Mucosa of rectum (tissue), 2 donors: ENCODE results near the gene HINT2.
A peak's percentile ranks its signal among the peaks of the same experiment; 100 is the strongest.

Experiments used
- H3K27ac ChIP-seq, 2 donors: one replicate each; pipeline ENCODE4 v1.7.0; 2013; ENCODE audit warnings: inconsistent platforms in 2 of 2, low read depth in 2 of 2, low read length in 2 of 2
- H3K27me3 ChIP-seq, 2 donors: one replicate each; pipeline ENCODE4 v1.7.0; 2013; ENCODE audit warnings: low read length in 2 of 2; ENCODE audit not compliant: control insufficient read depth in 2 of 2, insufficient read depth in 2 of 2
- H3K36me3 ChIP-seq, 2 donors: one replicate each; pipeline ENCODE4 v1.7.0; 2013; ENCODE audit warnings: low read length in 2 of 2; ENCODE audit not compliant: control insufficient read depth in 2 of 2, insufficient read depth in 2 of 2
- H3K4me1 ChIP-seq, 2 donors: one replicate each; pipeline ENCODE4 v1.7.0; 2013; ENCODE audit warnings: low read length in 2 of 2, mild to moderate bottlenecking in 1 of 2; ENCODE audit not compliant: control insufficient read depth in 2 of 2, insufficient read depth in 2 of 2
- H3K4me3 ChIP-seq, 2 donors: one replicate each; pipeline ENCODE4 v1.7.0; 2013; ENCODE audit warnings: low read length in 2 of 2
- H3K9ac ChIP-seq, 2 donors: one replicate each; pipeline ENCODE4 v1.7.0; 2013; ENCODE audit warnings: low read length in 2 of 2, low read depth in 1 of 2, mild to moderate bottlenecking in 1 of 2
- H3K9me3 ChIP-seq, 2 donors: one replicate each; pipeline ENCODE4 v1.7.0; 2013; ENCODE audit warnings: low read length in 2 of 2; ENCODE audit not compliant: control insufficient read depth in 2 of 2
- donor health status: healthy.
- donor health status: Normal muscosa, but diverticular disease.

The HINT2 gene

GRCh38 chr9:35829084-35829763 is 14.4 kb upstream of the HINT2 start, which contains the start of gene TMEM8B:
Gene TMEM8B, plus strand, starts transcription at chr9:35829228. Its CDS starts 220 bp downstream, at chr9:35829448.
- no peaks in the 10 kb centered on the region for H3K36me3 ChIP-seq
- peak within 1 kb of the TSS; percentile 87 to 94 for H3K9ac ChIP-seq
- no peaks in the 10 kb centered on the region for H3K9me3 ChIP-seq
- peak within 1 kb of the TSS; percentile 85 to 92 for H3K4me3 ChIP-seq
- H3K27me3 ChIP-seq: no peaks in the 10 kb centered on the region
- H3K4me1 ChIP-seq: peaks cover 36% of the 10 kb centered on the region in 2 donors
- H3K27ac ChIP-seq: peak within 1 kb of the TSS; percentile 87

DNA sequence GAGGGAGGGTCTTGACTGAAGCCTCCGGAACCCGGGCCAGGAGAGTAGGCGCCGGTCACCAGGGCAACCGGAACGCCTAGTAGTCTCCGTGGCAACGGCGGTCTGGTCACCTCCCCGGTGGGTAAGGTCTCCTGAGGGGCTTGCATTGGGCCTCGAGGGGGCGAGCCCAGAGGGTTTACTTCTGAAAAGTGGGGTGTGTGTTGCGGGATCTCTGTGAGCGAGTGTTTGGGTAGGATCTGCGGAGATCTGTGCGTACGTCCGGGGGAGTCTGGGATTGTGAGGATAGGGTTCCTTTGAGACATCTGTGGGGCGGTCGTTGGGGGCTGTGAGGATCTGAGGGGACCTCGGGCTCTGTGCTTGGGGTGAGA is 13.9 kb upstream of the HINT2 start, which contains the start of gene FAM221B:
Gene FAM221B, minus strand, starts transcription at position 17 of the 368 bp plus-strand sequence. CDS start 2,571 bp downstream, outside the sequence.
- peak within 1 kb of the TSS; percentile 85 to 92 for H3K4me3 ChIP-seq
- H3K27ac ChIP-seq: peak within 1 kb of the TSS; percentile 87
- peaks cover 30 to 31% of the 10 kb centered on the region in 2 donors for H3K4me1 ChIP-seq
- no peaks in the 10 kb centered on the region for H3K9me3 ChIP-seq
- no peaks in the 10 kb centered on the region for H3K36me3 ChIP-seq
- H3K9ac ChIP-seq: peak within 1 kb of the TSS; percentile 87 to 94
- H3K27me3 ChIP-seq: no peaks in the 10 kb centered on the region

- Histone ChIP-seq H3K27ac (no peak overlapping the region), H3K4me1 (peaks cover 19 to 20% of the 10 kb centered on the region in 2 donors), H3K27me3 (no peaks in the 10 kb centered on the region)
Observed at GRCh38 chr9:35827486-35827885, 12.6 kb upstream of the HINT2 start.

GRCh38 chr9:35826071-35826701 is 11.3 kb upstream of the HINT2 start:
- no peak overlapping the region for H3K9ac ChIP-seq
- H3K9me3 ChIP-seq: no peaks in the 10 kb centered on the region
- H3K27me3 ChIP-seq: no peaks in the 10 kb centered on the region
- H3K36me3 ChIP-seq: no peaks in the 10 kb centered on the region
- no peak overlapping the region for H3K27ac ChIP-seq
- peaks cover 16 to 17% of the 10 kb centered on the region in 2 donors for H3K4me1 ChIP-seq
- peak overlapping the region in 1 of 2 donors; percentile 37 for H3K4me3 ChIP-seq

More at GRCh38 chr9:35827486-35827885, 12.6 kb upstream of the HINT2 start:
- no peaks in the 10 kb centered on the region for H3K36me3 ChIP-seq
- H3K9ac ChIP-seq: no peak overlapping the region
- H3K4me3 ChIP-seq: no peak overlapping the region
- H3K9me3 ChIP-seq: no peaks in the 10 kb centered on the region

DNA sequence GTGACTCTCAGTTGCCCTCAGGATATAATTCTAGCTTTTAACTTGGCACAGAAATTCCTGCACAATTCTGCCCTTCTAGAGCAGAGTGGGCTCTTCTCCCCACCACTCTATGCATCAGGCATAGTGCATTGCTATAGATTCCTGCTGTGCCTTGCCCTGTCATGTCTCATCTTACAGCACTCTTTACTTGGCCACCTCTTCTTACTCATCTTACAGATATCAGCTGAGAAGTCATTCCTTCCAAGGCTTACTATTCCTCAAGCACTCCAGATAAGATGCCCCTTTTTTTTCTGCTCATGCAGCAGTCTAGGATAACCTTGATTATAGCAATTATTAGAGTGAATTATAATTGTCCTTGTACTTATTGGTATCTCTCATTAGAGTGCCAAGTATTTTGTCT is 8.1 kb upstream of the HINT2 start:
- Histone ChIP-seq H3K27ac (no peak overlapping the region), H3K36me3 (no peaks in the 10 kb centered on the region), H3K4me1 (no peaks in the 10 kb centered on the region), H3K4me3 (no peak overlapping the region), H3K9me3 (no peaks in the 10 kb centered on the region), H3K27me3 (no peaks in the 10 kb centered on the region), H3K9ac (no peak overlapping the region)

GRCh38 chr9:35820076-35820475 is 5.2 kb upstream of the HINT2 start:
- H3K4me3 ChIP-seq: no peak overlapping the region
- no peaks in the 10 kb centered on the region for H3K4me1 ChIP-seq
- no peaks in the 10 kb centered on the region for H3K9me3 ChIP-seq
- no peak overlapping the region for H3K9ac ChIP-seq
- H3K27me3 ChIP-seq: no peaks in the 10 kb centered on the region
- no peaks in the 10 kb centered on the region for H3K36me3 ChIP-seq
- H3K27ac ChIP-seq: no peak overlapping the region

- no peak overlapping the region for H3K27ac ChIP-seq
- H3K4me3 ChIP-seq: no peak overlapping the region
- no peaks in the 10 kb centered on the region for H3K36me3 ChIP-seq
- H3K9me3 ChIP-seq: no peaks in the 10 kb centered on the region
- H3K27me3 ChIP-seq: no peaks in the 10 kb centered on the region
- no peak overlapping the region for H3K9ac ChIP-seq
- peaks cover 8 to 11% of the 10 kb centered on the region in 2 donors for H3K4me1 ChIP-seq
Observed at GRCh38 chr9:35818341-35818740, 3.5 kb upstream of the HINT2 start.

- peaks cover 13 to 23% of the 10 kb centered on the region in 2 donors for H3K4me1 ChIP-seq
- no peak overlapping the region for H3K9ac ChIP-seq
- no peak overlapping the region for H3K27ac ChIP-seq
- H3K36me3 ChIP-seq: no peaks in the 10 kb centered on the region
- no peaks in the 10 kb centered on the region for H3K9me3 ChIP-seq
- no peak overlapping the region for H3K4me3 ChIP-seq
- no peaks in the 10 kb centered on the region for H3K27me3 ChIP-seq
Observed at GRCh38 chr9:35816708-35817107, 1.9 kb upstream of the HINT2 start.

DNA sequence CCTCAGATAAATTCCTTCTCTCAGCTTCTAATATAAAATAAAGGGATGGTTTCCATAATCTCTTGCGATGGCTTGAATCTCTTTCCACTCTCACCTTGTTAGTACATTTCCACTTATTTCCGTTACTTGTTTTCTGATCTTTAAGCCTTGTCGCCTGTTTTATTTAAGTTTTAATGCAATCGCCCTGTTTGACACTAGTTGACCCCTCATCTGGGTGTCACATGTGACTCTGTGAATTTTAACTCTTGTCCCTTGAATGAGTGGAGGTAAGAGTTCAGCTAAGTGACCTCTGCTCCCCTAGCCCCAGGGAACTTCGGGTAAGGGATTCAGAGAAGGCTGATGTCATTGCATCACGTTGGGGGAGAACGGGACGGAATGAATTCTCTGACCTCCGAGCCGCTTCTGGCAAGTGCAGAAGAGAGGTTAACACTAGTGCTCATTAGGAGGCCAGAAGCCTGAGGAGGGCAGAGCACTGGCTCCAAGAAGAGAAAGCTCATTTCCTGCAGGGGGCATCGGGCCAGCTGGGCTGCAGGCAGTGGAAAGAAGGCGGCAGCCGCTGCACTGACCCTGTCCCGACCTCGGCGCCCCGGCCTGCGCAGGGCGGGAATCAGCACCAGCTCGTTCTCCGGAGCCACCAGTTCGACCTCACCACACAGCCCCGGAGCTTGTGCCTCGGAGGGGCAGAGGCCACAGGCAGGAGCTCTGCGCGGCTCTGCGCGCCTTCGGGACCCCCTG is 569 bp downstream of the HINT2 start:
- Histone ChIP-seq H3K4me3 (peak overlapping the region; percentile 83 to 91), H3K9ac (peak overlapping the region; percentile 94 to 96), H3K36me3 (peaks cover 0 to 7% of the 10 kb centered on the region in 2 donors), H3K4me1 (peaks cover 19 to 26% of the 10 kb centered on the region in 2 donors), H3K27me3 (no peaks in the 10 kb centered on the region), H3K27ac (peak overlapping the region; percentile 97 to 99), H3K9me3 (no peaks in the 10 kb centered on the region)
